Activated T-cell treated with anti-CD3 and anti-CD28 coated beads for 1 hour (primary cell): Measurements from ENCODE around the gene RAVER2.
"Not testable (repeated sequence)": the region's sequence is repeated elsewhere in the genome, so short reads cannot be mapped to it uniquely, and the experiment has no call there.

Experiments used
- DNase-seq: peaks from one replicate; pipeline ENCODE4 v3.0.0-alpha.2; 2020; ENCODE audit warnings: low read depth

RAVER2 gene

GRCh38 chr1:64814427-64814826, 69.6 kb downstream of the RAVER2 start:
- no peak for DNase-seq

GRCh38 chr1:64817364-64817763, 72.5 kb downstream of the RAVER2 start:
- DNase-seq: not testable (repeated sequence)

- not testable (repeated sequence) for DNase-seq
Observed at GRCh38 chr1:64820572-64820971, 75.7 kb downstream of the RAVER2 start.

GRCh38 chr1:64822621-64823020, 77.7 kb downstream of the RAVER2 start:
- DNase-seq: no peak

GRCh38 chr1:64823691-64824476, 79.0 kb downstream of the RAVER2 start:
- peak; percentile 42 for DNase-seq

GRCh38 chr1:64826991-64827390, 82.1 kb downstream of the RAVER2 start:
- DNase-seq: no peak

- DNase-seq: no peak
Observed at GRCh38 chr1:64828829-64829228, 84.0 kb downstream of the RAVER2 start.

GRCh38 chr1:64829411-64830029, 84.6 kb downstream of the RAVER2 start:
- no peak for DNase-seq

- no peak for DNase-seq
Observed at GRCh38 chr1:64830030-64830651, 85.3 kb downstream of the RAVER2 start.

- DNase-seq: no peak
Observed at GRCh38 chr1:64834734-64835133, 89.9 kb downstream of the RAVER2 start.

- DNase-seq: no peak
Observed at GRCh38 chr1:64836802-64837201, 91.9 kb downstream of the RAVER2 start.

- DNase-seq: no peak
Observed at GRCh38 chr1:64838486-64838885, 93.6 kb downstream of the RAVER2 start.

GRCh38 chr1:64839261-64839660, 94.4 kb downstream of the RAVER2 start:
- DNase-seq: no peak

GRCh38 chr1:64839732-64840405, 95.0 kb downstream of the RAVER2 start:
- DNase-seq: no peak

GRCh38 chr1:64841330-64842065, 96.6 kb downstream of the RAVER2 start:
- no peak for DNase-seq

GRCh38 chr1:64842224-64842623, 97.3 kb downstream of the RAVER2 start:
- DNase-seq: no peak

GRCh38 chr1:64843675-64844074, 98.8 kb downstream of the RAVER2 start:
- no peak for DNase-seq

- no peak for DNase-seq
Observed at GRCh38 chr1:64844175-64844574, 99.3 kb downstream of the RAVER2 start.

GRCh38 chr1:64844609-64845008, 99.7 kb downstream of the RAVER2 start:
- DNase-seq: no peak

- no peak for DNase-seq
Observed at GRCh38 chr1:64845831-64846425, 101.1 kb downstream of the RAVER2 start.

- DNase-seq: no peak
Observed at GRCh38 chr1:64846573-64847430, 101.9 kb downstream of the RAVER2 start.
